NCI-H2196 (cell line): ENCODE measurements around the gene NIM1K.
"Not testable (repeated sequence)": the region's sequence is repeated elsewhere in the genome, so short reads cannot be mapped to it uniquely, and the experiment has no call there.

Experiments
- DNase-seq: peaks from one replicate; lab custom pipeline; 2025; ENCODE audit not compliant: unreplicated experiment; lab: John Stamatoyannopoulos, UW

Gene NIM1K

GRCh38 chr5:43191740-43192557 is at the start of gene NIM1K:
Gene NIM1K (plus strand): TSS chr5:43192225. CDS start chr5:43245776, 53,551 bp downstream.
- DNase-seq = peak; percentile 67

DNA sequence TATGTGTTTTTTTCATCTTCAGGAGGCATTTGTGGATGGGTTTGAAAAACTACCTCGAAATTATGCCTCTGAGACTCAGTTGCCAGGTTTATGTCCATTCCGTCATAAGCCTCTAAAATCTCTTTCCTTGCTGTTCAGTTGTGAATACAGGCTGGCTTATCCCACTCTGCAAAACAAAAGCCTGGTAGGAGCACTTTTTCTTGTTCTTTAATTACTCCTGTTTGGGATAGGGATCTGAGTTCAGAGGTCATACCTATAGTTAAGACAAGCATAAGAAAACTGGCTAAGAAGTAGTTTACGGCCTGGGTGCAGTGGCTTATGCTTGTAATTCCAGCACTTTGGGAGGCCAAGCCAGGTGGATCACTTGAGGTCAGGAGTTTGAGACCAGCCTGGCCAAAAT is 47.0 kb upstream of the NIM1K start:
- no peak for DNase-seq

DNA sequence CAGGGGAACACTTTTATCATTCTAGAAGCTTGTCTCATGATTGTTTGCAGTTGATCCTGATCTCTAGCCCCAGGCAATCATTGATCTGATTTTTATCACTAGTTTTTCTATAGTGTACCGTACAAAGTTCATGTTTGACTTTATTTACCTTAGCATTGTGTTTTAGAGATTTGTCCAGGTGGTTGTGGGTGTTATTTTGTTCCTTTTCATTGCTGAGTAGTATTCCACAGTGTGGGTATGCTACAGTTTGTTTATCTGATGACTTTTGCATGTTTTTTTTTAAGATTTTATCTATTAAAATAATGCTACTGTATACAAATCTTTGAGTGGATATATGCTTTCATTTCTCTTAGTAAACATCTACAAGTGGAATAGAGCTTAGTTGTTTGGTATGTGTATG is 45.1 kb upstream of the NIM1K start:
- no peak for DNase-seq

GRCh38 chr5:43148417-43148816 is 43.6 kb upstream of the NIM1K start:
- no peak for DNase-seq

GRCh38 chr5:43149231-43149630 is 42.8 kb upstream of the NIM1K start:
- DNase-seq = no peak

- no peak for DNase-seq
Measured at GRCh38 chr5:43150075-43150474, 42.0 kb upstream of the NIM1K start.

DNA sequence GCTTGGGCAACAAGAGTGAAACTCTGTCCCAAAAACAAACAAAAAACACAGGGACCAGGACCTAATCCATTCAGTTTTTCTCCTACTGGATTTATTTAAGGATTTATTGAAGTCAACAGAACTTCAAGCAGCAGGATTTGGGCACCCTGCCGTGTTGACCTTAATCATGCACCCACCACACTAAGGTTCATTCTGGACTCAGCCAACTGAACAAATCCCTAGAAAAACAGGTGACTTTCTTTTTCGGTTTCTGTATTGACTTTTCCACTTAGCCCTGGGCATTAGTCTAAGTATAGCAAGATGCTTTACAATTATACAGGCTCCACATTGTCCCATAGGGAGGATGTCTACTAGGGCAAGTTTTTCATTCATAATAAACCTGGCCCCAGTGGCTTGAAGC is 41.3 kb upstream of the NIM1K start:
- no peak for DNase-seq

DNA sequence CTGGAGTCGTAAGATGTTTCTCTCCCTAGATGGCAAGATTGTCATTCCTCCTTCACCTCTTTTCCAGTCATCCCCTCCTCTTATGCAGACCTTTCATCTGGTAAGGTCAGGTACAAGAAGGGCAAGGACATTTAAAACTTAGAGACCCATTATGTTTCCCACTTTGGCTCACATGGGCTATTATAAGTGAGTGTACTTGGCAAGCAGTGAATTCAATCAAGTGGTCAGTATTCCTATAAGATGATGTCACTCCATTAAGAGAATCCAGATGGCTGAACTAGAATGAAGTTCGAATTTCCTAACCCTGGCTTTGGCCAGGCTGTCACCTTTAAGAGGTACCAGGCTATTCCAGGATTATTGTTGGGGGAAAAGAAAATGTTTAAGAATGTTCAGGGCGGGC is 39.1 kb upstream of the NIM1K start:
- peak; percentile 46 for DNase-seq

DNA sequence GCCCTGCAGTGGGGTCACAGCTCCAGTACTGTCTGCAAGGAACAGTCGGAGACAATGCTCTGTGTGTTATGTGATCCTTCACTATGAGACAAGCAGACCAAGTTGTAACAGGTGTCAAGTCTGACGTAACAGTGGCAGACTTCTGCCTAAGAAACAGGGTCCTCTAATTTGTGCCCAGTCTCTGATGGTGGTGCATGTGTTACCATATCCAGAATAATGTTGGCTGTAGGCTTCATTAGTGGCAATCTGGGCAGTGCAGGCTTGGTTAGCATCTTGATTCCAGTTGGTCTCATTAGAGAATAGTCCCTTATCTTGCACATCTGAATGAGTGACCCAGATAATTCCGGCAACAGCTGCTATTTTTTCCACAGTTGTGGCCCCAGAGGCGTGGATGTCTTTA is 37.6 kb upstream of the NIM1K start:
- no peak for DNase-seq

DNA sequence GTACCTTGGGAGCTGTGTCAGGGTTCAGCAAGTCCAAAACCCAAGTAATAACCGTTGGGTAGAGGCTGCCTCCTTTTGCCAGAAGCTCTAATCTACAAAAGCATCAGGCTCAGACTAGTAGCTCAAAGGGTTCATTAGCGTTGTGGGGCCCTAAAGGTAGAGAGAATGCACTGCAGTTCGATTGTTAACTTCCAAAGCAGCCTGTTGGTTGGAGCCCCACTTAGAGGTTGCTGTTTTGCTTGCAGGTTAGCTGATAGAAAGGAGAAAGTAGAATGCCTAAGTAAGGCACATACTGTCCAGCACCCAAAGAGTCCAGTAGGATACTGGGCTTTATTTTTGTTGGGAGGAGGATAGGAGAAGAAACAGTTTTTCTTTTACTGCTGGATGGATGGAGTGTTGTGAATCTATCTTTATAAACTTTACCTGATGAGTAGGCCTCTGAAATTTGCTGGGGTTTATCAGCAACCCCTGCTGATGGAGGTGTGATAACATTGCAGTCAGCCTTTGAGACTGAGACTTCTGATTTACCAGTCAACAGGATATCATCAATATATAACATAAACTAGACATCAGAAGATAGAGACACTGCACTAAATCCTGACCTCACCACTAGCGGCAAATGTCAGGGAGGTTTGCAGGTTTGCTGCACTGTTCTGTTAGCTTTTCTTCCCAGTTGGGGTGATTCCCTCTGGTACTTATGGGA is 36.5 kb upstream of the NIM1K start:
- DNase-seq = no peak

GRCh38 chr5:43156388-43156787 is 35.6 kb upstream of the NIM1K start:
- no peak for DNase-seq

- no peak for DNase-seq
Measured at GRCh38 chr5:43157068-43157467, 35.0 kb upstream of the NIM1K start.

DNA sequence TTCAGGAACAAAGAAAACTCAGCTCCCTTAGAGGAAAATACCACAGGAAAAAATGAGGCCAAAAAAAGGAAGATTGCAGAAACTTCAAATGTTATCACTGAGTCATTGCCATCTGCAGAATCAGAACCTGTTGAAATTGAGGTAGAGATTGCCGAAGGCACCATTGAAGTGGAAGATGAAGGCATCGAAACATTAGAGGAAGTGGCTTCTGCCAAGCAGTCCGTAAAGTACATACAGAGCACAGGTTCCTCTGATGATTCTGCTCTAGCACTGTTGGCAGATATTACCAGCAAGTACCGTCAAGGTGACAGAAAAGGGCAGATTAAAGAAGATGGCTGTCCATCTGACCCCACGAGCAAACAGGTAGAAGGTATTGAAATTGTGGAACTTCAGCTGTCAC is 30.8 kb upstream of the NIM1K start:
- no peak for DNase-seq

GRCh38 chr5:43164801-43165200 is 27.2 kb upstream of the NIM1K start:
- DNase-seq = not testable (repeated sequence)

GRCh38 chr5:43165323-43165722 is 26.7 kb upstream of the NIM1K start:
- DNase-seq = no peak

DNA sequence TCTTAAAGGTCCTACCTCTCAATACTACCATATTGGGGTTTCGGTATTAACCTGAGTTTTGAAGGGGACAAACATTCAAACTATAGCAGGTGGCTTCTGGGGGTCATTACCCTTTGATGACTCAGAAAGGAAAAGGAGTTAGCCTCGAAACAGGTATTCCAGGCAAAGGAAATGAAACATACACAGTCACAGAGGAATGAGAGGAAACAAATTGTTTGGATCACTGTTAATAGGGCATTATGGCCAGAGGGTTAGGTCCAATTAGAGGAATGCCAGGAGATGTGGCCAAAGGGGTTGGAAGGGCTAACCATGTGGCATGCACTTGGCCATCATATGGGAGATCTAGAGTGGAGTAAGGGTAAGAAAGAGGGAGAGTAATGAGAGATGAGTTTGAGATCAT is 23.9 kb upstream of the NIM1K start:
- DNase-seq = no peak

DNA sequence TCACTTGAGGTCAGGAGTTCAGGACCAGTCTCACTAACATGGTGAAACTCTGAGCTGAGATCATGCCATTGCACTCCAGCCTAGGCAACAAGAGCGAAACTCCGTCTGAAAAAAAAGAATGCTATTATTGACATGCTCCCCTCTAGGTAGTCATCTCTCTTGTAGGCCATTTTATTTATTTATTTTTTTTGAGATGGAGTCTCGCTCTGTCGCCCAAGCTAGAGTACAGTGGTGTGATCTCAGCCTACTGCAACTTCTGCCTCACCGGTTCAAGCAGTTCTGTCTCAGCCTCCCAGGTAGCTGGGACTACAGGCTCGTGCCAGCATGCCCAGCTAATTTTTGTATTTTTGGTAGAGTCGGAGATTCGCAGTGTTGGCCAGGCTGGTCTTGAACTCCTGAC is 20.6 kb upstream of the NIM1K start:
- no peak for DNase-seq

DNA sequence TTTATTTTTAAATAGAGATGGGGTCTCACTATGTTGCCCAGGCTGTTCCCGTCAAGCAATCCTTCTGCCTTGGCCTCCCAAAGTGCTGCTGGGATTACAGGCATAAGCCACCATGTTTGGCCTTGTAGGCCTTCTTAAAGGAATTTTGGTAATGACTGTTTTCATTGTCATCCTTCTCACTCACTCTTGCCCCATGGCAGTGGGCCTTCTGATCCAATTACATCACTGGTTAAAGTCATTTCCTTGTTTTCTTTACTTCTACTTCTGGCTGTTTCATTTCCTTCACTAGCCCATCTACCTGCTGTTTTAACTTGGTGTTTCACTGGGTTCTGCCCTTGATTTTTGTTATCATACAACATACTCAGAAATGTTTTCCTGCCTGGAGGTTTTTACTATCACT is 20.1 kb upstream of the NIM1K start:
- no peak for DNase-seq

- no peak for DNase-seq
Measured at GRCh38 chr5:43172779-43173178, 19.2 kb upstream of the NIM1K start.

- no peak for DNase-seq
Measured at GRCh38 chr5:43174586-43174985, 17.4 kb upstream of the NIM1K start.

GRCh38 chr5:43179836-43180235 is 12.2 kb upstream of the NIM1K start:
- DNase-seq = no peak

- no peak for DNase-seq
Measured at GRCh38 chr5:43182421-43182820, 9.6 kb upstream of the NIM1K start.

GRCh38 chr5:43183101-43183500 is 8.9 kb upstream of the NIM1K start:
- DNase-seq = not testable (repeated sequence)
